GM12873 (cell line): ENCODE results near the gene AHCYL1.

Experiments
- CTCF ChIP-seq: IDR thresholded peaks from 2 replicates; pipeline ENCODE4 v1.5.1; 2012; ENCODE audit warnings: low read depth, mild to moderate bottlenecking, moderate library complexity, low read length, control low read depth; ENCODE audit not compliant: insufficient read depth; ENCODE audit errors: missing control alignments

The AHCYL1 gene

GRCh38 chr1:109991400-109991925 lies 6.9 kb downstream of the AHCYL1 start:
- TF ChIP-seq CTCF = no peak

GRCh38 chr1:109993885-109994284 lies 9.3 kb downstream of the AHCYL1 start:
- TF ChIP-seq CTCF = no peak

- no peak for TF ChIP-seq CTCF
Measured at GRCh38 chr1:109994654-109995053, 10.1 kb downstream of the AHCYL1 start.

- TF ChIP-seq CTCF = no peak
Measured at GRCh38 chr1:109995536-109995935, 11.0 kb downstream of the AHCYL1 start.

- no peak for TF ChIP-seq CTCF
Measured at GRCh38 chr1:109996476-109996875, 11.9 kb downstream of the AHCYL1 start.

- no peak for TF ChIP-seq CTCF
Measured at GRCh38 chr1:109997204-109997866, 12.8 kb downstream of the AHCYL1 start.

GRCh38 chr1:109997867-109998229 lies 13.3 kb downstream of the AHCYL1 start:
- TF ChIP-seq CTCF = no peak

GRCh38 chr1:110002695-110003094 lies 18.1 kb downstream of the AHCYL1 start:
- TF ChIP-seq CTCF = no peak
